GM21447 (cell line): ENCODE data around the gene TMCO5A.

Source experiments
- ATAC-seq: cut with Tn5 transposase; IDR thresholded peaks from one replicate; pipeline ENCODE4 v1.9.1; 2021; ENCODE audit not compliant: unreplicated experiment

TMCO5A gene

DNA sequence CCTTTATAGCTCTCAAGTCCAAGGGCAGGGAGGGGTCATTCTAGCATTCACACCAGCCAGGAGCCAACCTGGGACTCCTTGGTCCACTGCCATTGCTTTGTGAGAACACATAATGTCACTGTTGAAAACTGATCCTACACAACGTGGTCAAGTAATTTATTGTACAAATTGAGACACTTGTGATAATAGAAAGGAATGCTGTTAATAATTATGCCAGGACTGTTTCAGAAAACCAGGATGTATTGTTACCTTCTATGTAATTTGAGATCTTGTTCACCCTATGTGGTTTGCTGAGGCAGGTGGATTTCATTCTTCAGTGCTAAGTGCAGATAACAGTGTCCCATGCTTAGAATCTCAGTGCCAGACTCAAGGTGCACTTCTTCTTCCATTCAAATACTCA is 33.3 kb downstream of the TMCO5A start:
- no peak for ATAC-seq

DNA sequence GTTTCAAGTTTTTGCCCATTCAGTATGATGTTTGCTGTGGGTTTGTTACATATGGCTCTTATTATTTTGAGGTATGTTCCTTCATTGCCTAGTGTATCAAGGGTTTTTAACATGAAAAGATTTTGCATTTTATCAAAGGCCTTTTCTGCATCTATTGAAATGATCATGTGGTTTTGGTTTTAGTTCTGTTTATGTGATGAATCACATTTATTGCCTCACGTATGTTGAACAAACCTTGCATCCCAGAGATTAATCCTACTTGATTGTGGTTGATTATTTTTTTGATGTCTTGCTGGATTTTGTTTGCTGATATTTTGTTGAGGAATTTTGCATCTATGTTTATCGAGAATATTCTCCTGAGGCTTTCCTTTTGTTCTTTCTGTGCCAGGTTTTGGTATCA is 39.4 kb downstream of the TMCO5A start:
- ATAC-seq = no peak

DNA sequence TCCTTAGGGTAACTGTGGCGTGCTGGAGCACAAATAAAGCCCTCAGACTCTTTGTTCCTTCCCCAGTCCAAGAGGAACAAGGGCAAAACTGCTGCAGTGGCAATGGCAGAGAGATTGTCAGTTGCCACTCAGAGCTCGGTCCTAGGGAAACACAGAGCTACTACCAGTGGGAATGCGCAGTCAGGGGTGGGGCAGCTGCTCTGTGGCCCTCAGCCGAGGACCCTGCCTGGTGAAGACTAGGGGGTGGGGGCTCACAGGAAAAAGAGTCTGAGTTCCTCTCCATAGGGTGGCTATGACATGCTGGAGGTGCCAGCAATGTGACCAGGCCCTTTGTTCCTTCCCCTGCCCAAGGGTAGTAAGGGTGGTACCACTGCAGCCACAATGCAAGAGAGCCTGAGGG is 43.8 kb downstream of the TMCO5A start:
- no peak for ATAC-seq

DNA sequence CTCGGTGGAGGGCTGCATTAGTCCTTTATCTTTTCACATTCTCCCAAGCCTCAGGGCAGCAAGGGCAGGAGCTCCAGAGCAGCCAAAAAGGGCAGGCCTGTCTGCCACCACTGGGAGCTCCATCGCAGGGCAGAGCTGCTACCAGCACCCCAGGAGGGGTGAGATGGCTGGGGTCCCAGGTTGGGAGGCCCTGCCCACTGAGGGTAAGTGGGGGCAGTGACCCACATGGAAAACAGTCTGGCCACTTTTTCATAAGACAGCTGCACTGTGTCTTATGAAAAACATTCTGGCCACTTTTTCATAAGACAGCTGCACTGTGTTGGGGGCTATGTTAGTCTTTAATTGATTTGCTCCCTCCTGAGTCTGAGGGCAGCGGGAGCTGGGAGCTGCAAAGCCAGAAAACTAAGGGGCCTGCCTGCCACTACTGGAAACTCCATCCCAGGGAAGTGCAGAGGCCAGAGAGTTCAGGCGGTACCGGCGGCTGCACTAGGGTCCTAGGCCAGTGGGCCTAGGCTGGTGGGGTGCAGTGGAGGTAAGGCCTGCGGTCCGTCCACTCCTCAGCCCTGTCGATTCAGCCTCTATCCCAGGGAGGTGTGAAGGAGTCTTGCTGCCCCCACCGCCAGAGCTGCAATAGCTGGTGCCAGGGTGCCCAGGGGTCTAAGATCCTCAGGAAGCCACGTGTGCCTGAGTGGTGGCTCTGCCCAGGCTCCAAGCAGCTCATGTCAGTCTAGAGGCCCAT is 45.4 kb downstream of the TMCO5A start:
- no peak for ATAC-seq

DNA sequence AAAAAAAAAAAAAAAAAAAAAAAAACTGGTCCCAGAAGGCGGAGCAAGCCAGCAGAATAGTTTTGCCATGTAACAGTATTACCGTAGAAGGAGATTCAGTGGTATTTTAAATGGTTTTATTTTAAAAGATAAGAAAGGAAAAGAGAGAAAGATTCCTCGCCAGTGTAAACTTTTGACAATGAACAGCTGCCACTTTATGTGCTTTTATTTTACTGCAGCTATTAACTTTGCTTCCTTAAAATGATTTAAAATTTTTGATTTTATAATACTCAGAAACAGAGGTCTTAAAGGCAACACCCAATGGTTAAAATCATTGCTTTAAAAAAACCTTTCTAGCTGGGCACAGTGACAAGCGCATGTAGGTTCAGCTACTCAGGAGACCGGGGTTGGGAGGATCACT is 46.8 kb downstream of the TMCO5A start:
- ATAC-seq = no peak

DNA sequence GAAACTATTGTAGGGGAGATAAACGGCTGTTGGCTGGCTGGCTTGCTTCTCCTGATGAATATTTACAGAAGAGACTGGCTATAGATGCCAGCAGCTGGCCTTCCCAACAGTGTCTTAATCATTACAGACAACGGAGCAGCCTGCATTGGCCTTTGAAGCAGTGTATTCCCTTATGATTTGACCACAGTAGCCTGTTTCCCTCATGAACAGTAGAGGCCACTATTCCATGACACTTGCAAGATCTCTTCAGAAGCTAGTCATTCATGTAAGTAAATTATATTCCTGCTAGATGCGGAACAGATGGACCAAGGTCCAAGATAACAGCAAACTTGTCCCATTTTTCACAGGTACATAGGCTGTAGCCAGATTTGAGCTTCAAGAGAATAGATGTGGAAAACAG is 47.3 kb downstream of the TMCO5A start:
- ATAC-seq = no peak

DNA sequence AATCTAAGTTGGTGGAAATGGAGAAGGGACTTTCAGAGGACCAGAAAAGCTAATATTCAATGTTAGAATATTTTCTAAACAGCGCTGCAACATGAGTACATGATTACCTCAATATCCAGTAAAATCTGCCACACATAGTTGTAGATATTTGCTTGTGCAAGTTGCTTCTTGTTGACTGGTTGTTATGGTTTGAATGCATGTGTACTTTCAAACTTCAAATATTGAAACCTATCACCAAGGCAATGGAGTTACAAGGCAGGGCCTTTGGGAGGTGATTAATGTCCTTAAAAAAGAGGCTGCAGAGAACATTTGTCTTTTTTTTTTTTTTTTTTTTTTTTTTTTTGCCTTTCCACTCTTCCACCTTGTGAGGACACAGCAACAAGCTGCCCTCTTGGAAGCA is 49.9 kb downstream of the TMCO5A start:
- ATAC-seq = no peak

DNA sequence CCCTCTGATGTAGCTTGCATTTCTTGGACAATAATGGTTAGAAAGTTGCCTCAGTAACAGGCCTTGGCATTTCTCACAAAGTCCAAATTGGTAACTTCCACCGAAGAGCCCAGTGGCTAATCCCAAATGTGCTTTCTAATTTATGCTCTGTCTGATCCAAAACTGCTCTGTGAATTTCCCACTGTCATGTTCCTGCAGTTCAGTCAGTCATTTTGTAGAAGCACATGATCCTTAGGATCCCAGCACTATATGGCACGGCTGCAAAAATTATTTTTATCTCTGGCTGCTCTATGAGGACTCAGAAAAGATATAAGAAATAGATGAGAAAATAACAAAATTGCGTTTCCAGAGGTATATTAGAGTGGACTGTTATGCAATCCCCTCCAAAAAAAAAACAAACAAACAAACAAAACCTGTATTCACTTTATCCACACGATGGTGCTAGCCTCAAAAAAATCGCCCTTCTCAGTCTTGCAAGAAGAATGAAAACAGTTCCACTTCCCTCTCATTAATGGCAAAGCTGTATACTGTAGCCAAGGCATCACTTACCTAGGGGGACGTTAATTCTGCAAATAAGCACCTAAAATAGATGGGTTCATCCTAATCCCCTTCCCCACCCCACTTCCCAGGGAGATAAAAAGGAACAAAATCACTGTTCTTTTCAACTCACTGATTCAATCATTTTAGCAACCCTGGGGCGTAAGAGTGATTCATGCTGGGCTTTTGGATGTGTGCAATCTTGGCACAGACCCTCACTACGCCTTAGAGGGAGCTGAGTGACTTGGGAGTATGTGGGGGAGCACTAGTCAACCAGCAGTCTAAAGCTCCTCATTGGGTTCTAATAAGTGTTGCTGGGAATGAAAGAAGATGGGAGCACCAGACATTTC is 61.3 kb downstream of the TMCO5A start:
- ATAC-seq = no peak
